Thyroid gland (tissue), 4 donors: ENCODE data around the gene HLCS. TPM values are rescaled to one million over a fixed set of nuclear protein-coding genes. Genes with fewer than 3 reads are reported as not detected.
A peak's percentile ranks its signal among the peaks of the same experiment; 100 is the strongest.

Experiments used
- DNase-seq, 2 donors: peaks; one replicate each; pipeline ENCODE4 v3.0.0-alpha.2; 2019
- H3K27ac ChIP-seq, 3 donors: fragments of 200-600 bp; sonication (generic); 1 replicate in 2 of 3; 2 replicates in 1 of 3; pipeline ENCODE4 v1.5.1; 2016 to 2019; ENCODE audit warnings: mild to moderate bottlenecking in 1 of 3, moderate library complexity in 1 of 3
- H3K27me3 ChIP-seq: fragments of 200-600 bp; sonication (generic); one replicate; pipeline ENCODE4 v1.5.1; 2019
- H3K36me3 ChIP-seq, 2 donors: fragments of 200-600 bp; sonication (generic); one replicate each; pipeline ENCODE4 v1.5.1; 2016 to 2019
- H3K4me1 ChIP-seq, 2 donors: fragments of 200-600 bp; sonication (generic); one replicate each; pipeline ENCODE4 v1.5.1; 2017 to 2019
- H3K4me3 ChIP-seq, 3 donors: fragments of 200-600 bp; sonication (generic); replicated peaks in 1 of 3; 1 replicate in 2 of 3; 2 replicates in 1 of 3; pipeline ENCODE4 v1.5.1; 2016; ENCODE audit warnings: mild to moderate bottlenecking in 1 of 3
- H3K9me3 ChIP-seq: fragments of 200-600 bp; sonication (generic); one replicate; pipeline ENCODE4 v1.5.1; 2017
- CTCF ChIP-seq, 6 experiments: fragments of 200-600 bp in 3 of 6; fragments of 450-650 bp in 3 of 6; sonication (generic) in 3 of 6; IDR thresholded peaks; one replicate each; pipeline ENCODE4 v1.5.1; 2016 to 2019; ENCODE audit warnings: antibody characterized with exemption in 6 of 6, mild to moderate bottlenecking in 2 of 6, inconsistent platforms in 1 of 6, moderate library complexity in 1 of 6
- POLR2A ChIP-seq, 2 donors: fragments of 450-650 bp; IDR thresholded peaks; one replicate each; pipeline ENCODE4 v1.6.1; 2017; ENCODE audit warnings: antibody characterized with exemption in 2 of 2, mild to moderate bottlenecking in 2 of 2, moderate library complexity in 1 of 2
- WGBS, 2 donors: methylation state at CpG; one replicate each; pipeline ENCODE4 v1.1.5; 2017; 5-methylcytosine and 5-hydroxymethylcytosine counted together
- intact Hi-C: fragments of 100-400 bp; cut with DNase I; formaldehyde crosslinking; loops from one replicate; pipeline ENCODE4 v1.15.1; 2023
- total RNA-seq, 4 donors: library from RNA; depleted of rRNA; stranded (reverse); fragments of >200 nt; gene quantifications; one replicate each; pipeline ENCODE4 v1.2.3, GENCODE V29; 2016

HLCS gene
- total RNA-seq, 4 donors from 2014 or later = 34.2 to 70.7 (median 43.4) TPM

GRCh38 chr21:36858320-36858957, 108.0 kb downstream of the HLCS start:
- intact Hi-C loops = no loop called here
- no peaks in the 10 kb centered on the region for H3K27me3 ChIP-seq
- peaks cover 0 to 4% of the 10 kb centered on the region in 2 donors for H3K4me1 ChIP-seq
- no peaks in the 10 kb centered on the region for H3K36me3 ChIP-seq
- WGBS, 2 donors = 85 to 90% methylated on average over 7 of the region's 7 CpGs
- no peak overlapping the region for H3K27ac ChIP-seq
- no peaks in the 10 kb centered on the region for H3K9me3 ChIP-seq
- no peak overlapping the region for H3K4me3 ChIP-seq
- TF ChIP-seq CTCF (IDR thresholded peaks at IDR 0.05) = no peak
- no peak for TF ChIP-seq POLR2A (IDR thresholded peaks at IDR 0.05)
- no peak for DNase-seq

GRCh38 chr21:36856643-36857042, 109.8 kb downstream of the HLCS start:
- intact Hi-C loops = no loop called here
- DNase-seq = no peak
- Histone ChIP-seq H3K9me3 (no peaks in the 10 kb centered on the region), H3K4me1 (peaks cover 0 to 4% of the 10 kb centered on the region in 2 donors), H3K27ac (no peak overlapping the region), H3K4me3 (no peak overlapping the region), H3K27me3 (no peaks in the 10 kb centered on the region), H3K36me3 (no peaks in the 10 kb centered on the region)
- 96 to 98% methylated on average over 3 of the region's 3 CpGs for WGBS, 2 donors
- TF ChIP-seq CTCF (IDR thresholded peaks at IDR 0.05) (no peak), POLR2A (IDR thresholded peaks at IDR 0.05) (no peak)

GRCh38 chr21:36854391-36854790, 112.1 kb downstream of the HLCS start:
- H3K36me3 ChIP-seq = no peaks in the 10 kb centered on the region
- TF ChIP-seq CTCF (IDR thresholded peaks at IDR 0.05) (peak in 2 of 6 experiments; percentile 17 to 34), POLR2A (IDR thresholded peaks at IDR 0.05) (no peak)
- H3K4me1 ChIP-seq = no peaks in the 10 kb centered on the region
- intact Hi-C loops = no loop called here
- H3K27ac ChIP-seq = no peak overlapping the region
- no peaks in the 10 kb centered on the region for H3K9me3 ChIP-seq
- no peak overlapping the region for H3K4me3 ChIP-seq
- no peaks in the 10 kb centered on the region for H3K27me3 ChIP-seq
- 58 to 59% methylated on average over 5 of the region's 5 CpGs for WGBS, 2 donors
- no peak for DNase-seq

GRCh38 chr21:36852864-36853263, 113.6 kb downstream of the HLCS start:
- H3K27ac ChIP-seq = no peak overlapping the region
- no peaks in the 10 kb centered on the region for H3K9me3 ChIP-seq
- TF ChIP-seq POLR2A (IDR thresholded peaks at IDR 0.05) = no peak
- TF ChIP-seq CTCF (IDR thresholded peaks at IDR 0.05) = no peak
- H3K36me3 ChIP-seq = no peaks in the 10 kb centered on the region
- H3K27me3 ChIP-seq = no peaks in the 10 kb centered on the region
- WGBS, 2 donors = 92 to 93% methylated on average over 4 of the region's 4 CpGs
- intact Hi-C loops = no loop called here
- H3K4me1 ChIP-seq = no peaks in the 10 kb centered on the region
- no peak overlapping the region for H3K4me3 ChIP-seq
- no peak for DNase-seq

- H3K4me3 ChIP-seq = no peak overlapping the region
- TF ChIP-seq POLR2A (IDR thresholded peaks at IDR 0.05) (no peak), CTCF (IDR thresholded peaks at IDR 0.05) (no peak)
- intact Hi-C loops = no loop called here
- no peaks in the 10 kb centered on the region for H3K4me1 ChIP-seq
- no peak overlapping the region for H3K27ac ChIP-seq
- DNase-seq = no peak
- H3K36me3 ChIP-seq = no peaks in the 10 kb centered on the region
- no peaks in the 10 kb centered on the region for H3K27me3 ChIP-seq
- 53 to 57% methylated on average over 1 of the region's 1 CpG for WGBS, 2 donors
- no peaks in the 10 kb centered on the region for H3K9me3 ChIP-seq
These were observed 114.2 kb downstream of the HLCS start for GRCh38 chr21:36852293-36852692.
